HepG2 (cell line): Measurements from ENCODE around the gene MACROD2. TPM values are rescaled to one million over a fixed set of nuclear protein-coding genes. Genes with fewer than 3 reads are reported as not detected.

ENCODE experiments used
- BRCA1 ChIP-seq: sonication (generic); formaldehyde crosslinking; IDR thresholded peaks from 2 replicates; pipeline ENCODE4 v1.4.0; 2020; ENCODE audit warnings: missing genetic modification reagents
- DNMT1 ChIP-seq: sonication (generic); formaldehyde crosslinking; IDR thresholded peaks from 2 replicates; pipeline ENCODE4 v1.5.1; 2020; ENCODE audit warnings: mild to moderate bottlenecking, missing genetic modification reagents
- GTF3A ChIP-seq: sonication (generic); formaldehyde crosslinking; conservative IDR thresholded peaks from 2 replicates; pipeline ENCODE4 v1.4.0; 2020; ENCODE audit warnings: mild to moderate bottlenecking, missing genetic modification reagents
- HOXA5 ChIP-seq: sonication (generic); formaldehyde crosslinking; IDR thresholded peaks from 2 replicates; pipeline ENCODE4 v1.4.0; 2020; ENCODE audit warnings: missing genetic modification reagents
- JUND ChIP-seq: sonication (generic); formaldehyde crosslinking; IDR thresholded peaks from 2 replicates; pipeline ENCODE4 v1.8.0; 2022; ENCODE audit warnings: mild to moderate bottlenecking, missing genetic modification reagents
- MYNN ChIP-seq: sonication (generic); formaldehyde crosslinking; IDR thresholded peaks from 2 replicates; pipeline ENCODE4 v1.4.0; 2020; ENCODE audit warnings: mild to moderate bottlenecking, low read depth, missing genetic modification reagents
- SMYD3 ChIP-seq: sonication (generic); formaldehyde crosslinking; IDR thresholded peaks from 2 replicates; pipeline ENCODE4 v1.8.1; 2023; ENCODE audit warnings: mild to moderate bottlenecking, missing genetic modification reagents
- SNAPC2 ChIP-seq: sonication (generic); formaldehyde crosslinking; IDR thresholded peaks from 2 replicates; pipeline ENCODE4 v1.8.1; 2022; ENCODE audit warnings: mild to moderate bottlenecking, missing genetic modification reagents
- SOX5 ChIP-seq: IDR thresholded peaks from 2 replicates; pipeline ENCODE4 v1.6.1; 2016; ENCODE audit warnings: borderline replicate concordance
- SP4 ChIP-seq: sonication (generic); formaldehyde crosslinking; IDR thresholded peaks from 2 replicates; pipeline ENCODE4 v1.8.1; 2023; ENCODE audit warnings: mild to moderate bottlenecking, missing genetic modification reagents
- TOPORS ChIP-seq: sonication (generic); formaldehyde crosslinking; IDR thresholded peaks from 2 replicates; pipeline ENCODE4 v1.8.0; 2023; ENCODE audit warnings: mild to moderate bottlenecking, missing genetic modification reagents
- ZNF850 ChIP-seq: sonication (generic); formaldehyde crosslinking; conservative IDR thresholded peaks from 2 replicates; pipeline ENCODE4 v1.9.0; 2021; ENCODE audit warnings: mild to moderate bottlenecking, missing genetic modification reagents
- polyA plus RNA-seq, 8 experiments: library from polyadenylated mRNA; depleted of rRNA in 3 of 8; stranded (reverse) in 7 of 8; unstranded in 1 of 8; fragments of >200 nt; fragmentation: Illumina TruSeq in 4 of 8; extraction: Trizol in 4 of 8; gene quantifications; 2 replicates each; pipeline versions ENCODE4 v1.2.1 to v1.2.3, GENCODE V29; 2011 to 2016; ENCODE audit warnings: low read depth in 4 of 8, missing spikeins in 1 of 8, mixed read lengths in 1 of 8; ENCODE audit not compliant: insufficient read depth in 1 of 8
- total RNA-seq, 5 experiments: library from RNA; depleted of rRNA; stranded (reverse); fragments of >200 nt; fragmentation: Illumina TruSeq; extraction: Trizol; gene quantifications; 2 replicates each; pipeline ENCODE4 v1.2.3, GENCODE V29; 2016; ENCODE audit warnings: low read depth in 1 of 5
- TF ChIP-seq, protein P1 (sequence below): sonication (generic); formaldehyde crosslinking; IDR thresholded peaks from 2 replicates; pipeline ENCODE4 v1.4.0; 2020; ENCODE audit warnings: mild to moderate bottlenecking, missing genetic modification reagents
- TF ChIP-seq, protein P2 (sequence below): sonication (generic); formaldehyde crosslinking; IDR thresholded peaks from 2 replicates; pipeline ENCODE4 v1.4.0; 2020; ENCODE audit warnings: mild to moderate bottlenecking, missing genetic modification reagents
- TF ChIP-seq, protein P3 (sequence below): sonication (generic); formaldehyde crosslinking; IDR thresholded peaks from 2 replicates; pipeline ENCODE4 v1.4.0; 2020; ENCODE audit warnings: mild to moderate bottlenecking, missing genetic modification reagents
- TF ChIP-seq, protein P4 (sequence below): sonication (generic); formaldehyde crosslinking; IDR thresholded peaks from 2 replicates; pipeline ENCODE4 v1.4.0; 2020; ENCODE audit warnings: missing genetic modification reagents, borderline replicate concordance
- TF ChIP-seq, protein P5 (sequence below): sonication (generic); formaldehyde crosslinking; IDR thresholded peaks from 2 replicates; pipeline ENCODE4 v1.4.0; 2020; ENCODE audit warnings: missing genetic modification reagents

MACROD2 gene
- total and polyA plus RNA-seq, 2 of the 13 experiments (the other 11 are each of a cell fraction or from before 2014, with no cell fraction given) = 0.13 to 0.51 TPM

DNA sequence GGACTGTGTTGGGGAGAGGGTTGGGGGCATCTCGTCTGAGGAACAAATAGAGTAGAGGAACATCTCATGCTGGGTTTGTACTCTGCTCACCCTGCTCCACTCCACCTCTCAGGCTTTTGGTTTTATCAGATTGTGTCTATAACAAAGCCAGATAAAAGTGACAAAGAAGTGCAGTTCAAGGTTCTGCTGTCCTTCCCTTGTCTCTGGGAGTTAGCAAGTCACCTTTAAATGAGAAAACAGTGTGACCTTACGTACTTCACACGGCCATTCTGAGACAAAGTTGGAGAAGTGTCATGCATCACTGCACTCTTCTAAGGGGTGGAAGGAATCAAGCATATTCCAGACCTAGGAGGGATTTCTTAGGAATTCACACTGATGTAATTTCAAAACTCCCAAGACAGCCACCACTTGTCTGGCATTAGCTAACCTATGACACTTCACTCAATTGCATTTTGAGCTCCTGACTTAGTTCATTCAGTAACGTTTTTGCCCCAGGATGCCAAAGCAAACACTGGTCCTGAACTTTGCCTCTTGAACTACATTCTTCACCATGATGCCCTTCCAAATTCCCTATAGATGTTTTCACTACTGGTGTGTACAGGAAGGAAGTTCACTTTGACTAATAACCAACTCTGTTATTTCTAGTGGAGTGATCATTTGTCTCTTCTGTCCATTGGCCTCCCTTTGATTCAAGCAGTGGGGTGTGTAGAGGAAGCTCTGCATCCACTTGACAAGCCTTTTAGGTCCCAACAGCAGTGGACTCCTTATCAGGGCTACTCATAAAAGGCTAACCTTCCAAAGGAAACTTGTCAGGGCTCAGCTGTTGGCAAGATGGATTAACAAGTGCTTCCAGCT is 989.7 kb downstream of the MACROD2 start (continued):
- TF ChIP-seq, protein P1, sequence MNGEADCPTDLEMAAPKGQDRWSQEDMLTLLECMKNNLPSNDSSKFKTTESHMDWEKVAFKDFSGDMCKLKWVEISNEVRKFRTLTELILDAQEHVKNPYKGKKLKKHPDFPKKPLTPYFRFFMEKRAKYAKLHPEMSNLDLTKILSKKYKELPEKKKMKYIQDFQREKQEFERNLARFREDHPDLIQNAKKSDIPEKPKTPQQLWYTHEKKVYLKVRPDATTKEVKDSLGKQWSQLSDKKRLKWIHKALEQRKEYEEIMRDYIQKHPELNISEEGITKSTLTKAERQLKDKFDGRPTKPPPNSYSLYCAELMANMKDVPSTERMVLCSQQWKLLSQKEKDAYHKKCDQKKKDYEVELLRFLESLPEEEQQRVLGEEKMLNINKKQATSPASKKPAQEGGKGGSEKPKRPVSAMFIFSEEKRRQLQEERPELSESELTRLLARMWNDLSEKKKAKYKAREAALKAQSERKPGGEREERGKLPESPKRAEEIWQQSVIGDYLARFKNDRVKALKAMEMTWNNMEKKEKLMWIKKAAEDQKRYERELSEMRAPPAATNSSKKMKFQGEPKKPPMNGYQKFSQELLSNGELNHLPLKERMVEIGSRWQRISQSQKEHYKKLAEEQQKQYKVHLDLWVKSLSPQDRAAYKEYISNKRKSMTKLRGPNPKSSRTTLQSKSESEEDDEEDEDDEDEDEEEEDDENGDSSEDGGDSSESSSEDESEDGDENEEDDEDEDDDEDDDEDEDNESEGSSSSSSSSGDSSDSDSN (CRISPR knock-in tag) = peak; percentile 73
- TF ChIP-seq, protein P2, sequence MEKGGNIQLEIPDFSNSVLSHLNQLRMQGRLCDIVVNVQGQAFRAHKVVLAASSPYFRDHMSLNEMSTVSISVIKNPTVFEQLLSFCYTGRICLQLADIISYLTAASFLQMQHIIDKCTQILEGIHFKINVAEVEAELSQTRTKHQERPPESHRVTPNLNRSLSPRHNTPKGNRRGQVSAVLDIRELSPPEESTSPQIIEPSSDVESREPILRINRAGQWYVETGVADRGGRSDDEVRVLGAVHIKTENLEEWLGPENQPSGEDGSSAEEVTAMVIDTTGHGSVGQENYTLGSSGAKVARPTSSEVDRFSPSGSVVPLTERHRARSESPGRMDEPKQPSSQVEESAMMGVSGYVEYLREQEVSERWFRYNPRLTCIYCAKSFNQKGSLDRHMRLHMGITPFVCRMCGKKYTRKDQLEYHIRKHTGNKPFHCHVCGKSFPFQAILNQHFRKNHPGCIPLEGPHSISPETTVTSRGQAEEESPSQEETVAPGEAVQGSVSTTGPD (CRISPR knock-in tag) = peak; percentile 98
- TF ChIP-seq GTF3A (CRISPR knock-in tag) = no peak
- TF ChIP-seq JUND (CRISPR knock-in tag) = peak; percentile 87; the same call in 1 of the 2 replicates
- peak; percentile 38; the same call in 1 of the 2 replicates for TF ChIP-seq TOPORS
- TF ChIP-seq MYNN (CRISPR knock-in tag) = no peak
- TF ChIP-seq, protein P3, sequence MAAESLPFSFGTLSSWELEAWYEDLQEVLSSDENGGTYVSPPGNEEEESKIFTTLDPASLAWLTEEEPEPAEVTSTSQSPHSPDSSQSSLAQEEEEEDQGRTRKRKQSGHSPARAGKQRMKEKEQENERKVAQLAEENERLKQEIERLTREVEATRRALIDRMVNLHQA (CRISPR knock-in tag) = no peak
- TF ChIP-seq SMYD3 = peak; percentile 67; the same call in 1 of the 2 replicates
- peak; percentile 97 for TF ChIP-seq SOX5
- peak; percentile 41; the same call in 1 of the 2 replicates for TF ChIP-seq SNAPC2 (CRISPR knock-in tag)
- no peak for TF ChIP-seq ZNF850 (CRISPR knock-in tag)
- TF ChIP-seq, protein P4, sequence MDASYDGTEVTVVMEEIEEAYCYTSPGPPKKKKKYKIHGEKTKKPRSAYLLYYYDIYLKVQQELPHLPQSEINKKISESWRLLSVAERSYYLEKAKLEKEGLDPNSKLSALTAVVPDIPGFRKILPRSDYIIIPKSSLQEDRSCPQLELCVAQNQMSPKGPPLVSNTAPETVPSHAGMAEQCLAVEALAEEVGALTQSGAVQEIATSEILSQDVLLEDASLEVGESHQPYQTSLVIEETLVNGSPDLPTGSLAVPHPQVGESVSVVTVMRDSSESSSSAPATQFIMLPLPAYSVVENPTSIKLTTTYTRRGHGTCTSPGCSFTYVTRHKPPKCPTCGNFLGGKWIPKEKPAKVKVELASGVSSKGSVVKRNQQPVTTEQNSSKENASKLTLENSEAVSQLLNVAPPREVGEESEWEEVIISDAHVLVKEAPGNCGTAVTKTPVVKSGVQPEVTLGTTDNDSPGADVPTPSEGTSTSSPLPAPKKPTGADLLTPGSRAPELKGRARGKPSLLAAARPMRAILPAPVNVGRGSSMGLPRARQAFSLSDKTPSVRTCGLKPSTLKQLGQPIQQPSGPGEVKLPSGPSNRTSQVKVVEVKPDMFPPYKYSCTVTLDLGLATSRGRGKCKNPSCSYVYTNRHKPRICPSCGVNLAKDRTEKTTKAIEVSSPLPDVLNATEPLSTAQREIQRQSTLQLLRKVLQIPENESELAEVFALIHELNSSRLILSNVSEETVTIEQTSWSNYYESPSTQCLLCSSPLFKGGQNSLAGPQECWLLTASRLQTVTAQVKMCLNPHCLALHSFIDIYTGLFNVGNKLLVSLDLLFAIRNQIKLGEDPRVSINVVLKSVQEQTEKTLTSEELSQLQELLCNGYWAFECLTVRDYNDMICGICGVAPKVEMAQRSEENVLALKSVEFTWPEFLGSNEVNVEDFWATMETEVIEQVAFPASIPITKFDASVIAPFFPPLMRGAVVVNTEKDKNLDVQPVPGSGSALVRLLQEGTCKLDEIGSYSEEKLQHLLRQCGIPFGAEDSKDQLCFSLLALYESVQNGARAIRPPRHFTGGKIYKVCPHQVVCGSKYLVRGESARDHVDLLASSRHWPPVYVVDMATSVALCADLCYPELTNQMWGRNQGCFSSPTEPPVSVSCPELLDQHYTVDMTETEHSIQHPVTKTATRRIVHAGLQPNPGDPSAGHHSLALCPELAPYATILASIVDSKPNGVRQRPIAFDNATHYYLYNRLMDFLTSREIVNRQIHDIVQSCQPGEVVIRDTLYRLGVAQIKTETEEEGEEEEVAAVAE (CRISPR knock-in tag) = peak; percentile 97
- no peak; the same call in 1 of the 2 replicates for TF ChIP-seq BRCA1 (CRISPR knock-in tag)
- no peak for TF ChIP-seq SP4 (CRISPR knock-in tag)
- peak; percentile 85 for TF ChIP-seq HOXA5 (CRISPR knock-in tag)
- TF ChIP-seq DNMT1 = no peak
- TF ChIP-seq, protein P5, sequence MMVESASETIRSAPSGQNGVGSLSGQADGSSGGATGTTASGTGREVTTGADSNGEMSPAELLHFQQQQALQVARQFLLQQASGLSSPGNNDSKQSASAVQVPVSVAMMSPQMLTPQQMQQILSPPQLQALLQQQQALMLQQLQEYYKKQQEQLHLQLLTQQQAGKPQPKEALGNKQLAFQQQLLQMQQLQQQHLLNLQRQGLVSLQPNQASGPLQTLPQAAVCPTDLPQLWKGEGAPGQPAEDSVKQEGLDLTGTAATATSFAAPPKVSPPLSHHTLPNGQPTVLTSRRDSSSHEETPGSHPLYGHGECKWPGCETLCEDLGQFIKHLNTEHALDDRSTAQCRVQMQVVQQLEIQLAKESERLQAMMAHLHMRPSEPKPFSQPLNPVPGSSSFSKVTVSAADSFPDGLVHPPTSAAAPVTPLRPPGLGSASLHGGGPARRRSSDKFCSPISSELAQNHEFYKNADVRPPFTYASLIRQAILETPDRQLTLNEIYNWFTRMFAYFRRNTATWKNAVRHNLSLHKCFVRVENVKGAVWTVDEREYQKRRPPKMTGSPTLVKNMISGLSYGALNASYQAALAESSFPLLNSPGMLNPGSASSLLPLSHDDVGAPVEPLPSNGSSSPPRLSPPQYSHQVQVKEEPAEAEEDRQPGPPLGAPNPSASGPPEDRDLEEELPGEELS (CRISPR knock-in tag) = peak; percentile 98
